Erythroblast (primary cell): ENCODE results near the gene CDK6.

Source experiments
- GATA1 ChIP-seq: IDR thresholded peaks from 2 replicates; pipeline ENCODE4 v1.6.1; 2011; ENCODE audit warnings: low read depth, mild to moderate bottlenecking, control low read depth, low read length, moderate library complexity
- POLR2A ChIP-seq: IDR thresholded peaks from 2 replicates; pipeline ENCODE4 v1.6.1; 2011; ENCODE audit warnings: mild to moderate bottlenecking, low read length

DNA sequence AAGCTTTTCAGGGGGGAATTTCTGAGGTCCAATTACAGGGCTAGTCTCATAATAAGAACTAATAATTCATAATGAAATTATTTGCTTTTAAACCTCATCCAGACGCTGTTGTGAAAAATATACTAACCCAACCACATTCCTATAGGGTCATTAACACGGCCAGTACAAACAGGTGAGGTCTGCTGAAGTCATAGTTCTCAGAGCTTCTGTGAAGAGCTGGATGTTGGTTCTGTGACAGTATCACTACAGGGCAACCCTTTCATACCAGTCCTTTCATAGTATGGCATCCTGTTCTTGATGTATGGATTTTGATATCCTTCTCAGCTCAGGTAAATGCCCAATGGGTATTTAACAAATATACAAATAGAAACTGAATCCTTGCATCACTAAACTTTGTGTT is 183.8 kb downstream of the CDK6 start:
- TF ChIP-seq POLR2A (no peak), GATA1 (no peak)
